Left kidney (tissue), 2 donors: ENCODE measurements around the gene CERT1. TPM values are rescaled to one million over a fixed set of nuclear protein-coding genes. Genes with fewer than 3 reads are reported as not detected.

Experiments
- DNase-seq: peaks from one replicate; pipeline ENCODE4 v3.0.0-alpha.2; 2013
- polyA plus RNA-seq: library from polyadenylated mRNA; unstranded; fragments of 120-200 nt; gene quantifications from one replicate; pipeline ENCODE4 v1.2.1, GENCODE V29; 2013; ENCODE audit not compliant: insufficient read length

CERT1 gene
- polyA plus RNA-seq, 1 donor, result 63.7 TPM

DNA sequence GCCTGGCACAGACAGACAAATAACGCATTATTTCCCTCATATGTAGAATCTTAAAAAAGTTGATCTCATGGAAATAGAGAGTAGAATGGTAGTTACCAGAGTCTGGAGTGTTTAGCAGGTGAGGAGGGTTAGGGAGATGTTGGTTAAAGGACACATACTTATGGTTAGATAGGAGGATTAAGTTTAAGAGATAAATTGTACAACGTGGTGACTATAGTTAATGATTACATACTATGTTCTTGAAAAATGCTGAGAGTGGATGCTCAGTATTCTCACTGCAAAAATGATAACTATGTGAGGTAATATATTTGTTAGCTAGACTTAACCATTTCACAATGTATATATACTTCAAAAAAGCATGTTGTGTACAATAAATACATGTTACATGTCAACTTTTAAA, 38.0 kb downstream of the CERT1 start:
- DNase-seq, result no peak

DNA sequence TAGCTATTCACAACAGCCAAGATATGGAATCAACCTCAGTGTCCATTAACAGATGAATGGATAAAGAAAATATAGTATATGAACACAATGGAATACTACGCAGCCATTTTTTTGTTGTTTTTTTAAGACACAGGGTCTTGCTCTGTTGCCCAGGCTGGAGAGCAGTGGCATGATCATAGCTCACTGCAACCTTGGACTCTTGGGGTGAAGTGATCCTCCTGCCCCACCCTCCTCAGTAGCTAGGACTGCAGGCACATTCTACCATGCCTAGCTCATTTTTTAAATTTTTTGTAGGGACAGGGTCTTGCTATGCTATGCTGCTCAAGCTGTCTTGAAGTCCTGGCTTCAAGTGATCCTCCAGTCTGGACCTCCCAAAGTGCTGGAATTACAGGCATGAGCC, 38.5 kb downstream of the CERT1 start:
- DNase-seq, result no peak

DNA sequence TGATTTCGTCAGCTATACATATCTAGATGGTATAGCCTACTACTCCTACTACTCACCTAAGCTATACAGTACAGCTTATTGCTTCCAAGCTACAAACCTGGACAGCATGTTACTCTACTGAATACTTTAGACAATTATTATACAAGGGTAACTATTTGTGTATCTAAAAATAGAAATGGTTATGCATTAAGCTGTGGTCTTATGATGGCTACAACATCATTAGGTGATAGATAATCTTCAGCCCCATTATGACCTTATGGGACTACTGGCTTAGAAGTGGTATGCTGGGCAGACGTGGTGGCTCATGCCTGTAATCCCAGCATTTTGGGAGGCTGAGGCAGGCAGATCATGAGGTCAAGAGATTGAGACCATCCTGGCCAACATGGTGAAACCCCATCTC, 40.2 kb downstream of the CERT1 start:
- DNase-seq, result no peak

- DNase-seq, result no peak
These were observed 42.4 kb downstream of the CERT1 start for GRCh38 chr5:75469017-75469416.

GRCh38 chr5:75468593-75468992, 42.8 kb downstream of the CERT1 start:
- DNase-seq, result no peak

- DNase-seq, result no peak
These were observed 45.3 kb downstream of the CERT1 start for GRCh38 chr5:75466006-75466716.

DNA sequence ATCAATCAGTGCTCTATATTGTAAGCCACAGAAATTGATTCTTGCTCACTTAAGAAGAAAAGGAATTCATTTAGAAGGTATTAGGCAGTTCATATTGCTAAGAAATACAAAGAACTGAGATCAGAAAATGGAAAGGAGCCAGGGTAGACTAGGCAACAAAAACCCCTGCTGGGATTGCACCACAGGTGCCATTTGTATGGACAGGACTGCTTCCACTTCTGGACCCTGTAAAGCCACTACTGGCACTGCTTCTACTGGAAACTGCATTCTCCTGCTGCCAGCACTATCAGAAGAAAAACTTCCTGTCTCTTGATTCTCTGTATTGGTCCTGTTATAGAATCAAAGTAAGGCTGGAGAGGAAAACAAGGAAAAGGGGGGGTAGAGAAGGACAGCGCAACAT, 45.9 kb downstream of the CERT1 start:
- DNase-seq, result no peak

DNA sequence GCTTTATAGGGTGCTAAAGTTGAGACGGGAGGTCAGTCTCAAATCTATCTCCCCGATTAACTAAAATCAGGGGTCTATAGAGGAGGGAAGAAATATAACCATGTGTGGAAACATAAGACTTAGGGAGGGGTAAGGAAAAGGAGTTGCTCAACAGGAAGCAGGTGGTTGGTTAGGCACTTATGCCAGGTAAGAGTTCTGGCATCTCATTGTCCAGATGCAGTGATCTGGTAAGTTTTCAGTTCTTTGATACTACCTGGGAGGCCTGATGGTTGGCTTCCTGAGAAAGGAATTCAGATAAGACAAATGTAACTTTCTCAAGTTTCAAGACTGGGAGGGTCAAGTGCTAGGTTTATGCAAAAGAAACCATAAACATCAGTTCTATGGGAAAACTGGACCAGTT, 47.7 kb downstream of the CERT1 start:
- no peak for DNase-seq

DNA sequence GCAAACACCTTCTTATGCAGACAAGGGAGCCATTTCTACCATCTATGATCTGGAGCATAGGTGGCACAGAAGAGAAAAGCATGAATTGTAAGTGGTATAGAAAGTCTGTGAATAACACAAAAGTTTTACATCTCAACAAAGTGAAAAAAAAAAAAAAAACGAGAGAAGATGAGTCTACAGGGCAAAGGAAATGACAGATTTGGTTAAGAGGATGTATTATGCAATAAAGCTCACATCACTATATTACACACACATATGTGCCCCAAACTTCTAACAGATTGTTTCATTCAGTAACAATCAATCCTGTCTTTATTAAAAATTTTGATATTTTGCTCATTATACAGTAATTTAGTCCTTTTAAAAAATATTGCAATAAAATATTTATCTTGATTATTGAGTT, 49.8 kb downstream of the CERT1 start:
- no peak for DNase-seq

- no peak for DNase-seq
These were observed 50.4 kb downstream of the CERT1 start for GRCh38 chr5:75460942-75461610.

GRCh38 chr5:75460532-75460931, 50.9 kb downstream of the CERT1 start:
- DNase-seq, result no peak

DNA sequence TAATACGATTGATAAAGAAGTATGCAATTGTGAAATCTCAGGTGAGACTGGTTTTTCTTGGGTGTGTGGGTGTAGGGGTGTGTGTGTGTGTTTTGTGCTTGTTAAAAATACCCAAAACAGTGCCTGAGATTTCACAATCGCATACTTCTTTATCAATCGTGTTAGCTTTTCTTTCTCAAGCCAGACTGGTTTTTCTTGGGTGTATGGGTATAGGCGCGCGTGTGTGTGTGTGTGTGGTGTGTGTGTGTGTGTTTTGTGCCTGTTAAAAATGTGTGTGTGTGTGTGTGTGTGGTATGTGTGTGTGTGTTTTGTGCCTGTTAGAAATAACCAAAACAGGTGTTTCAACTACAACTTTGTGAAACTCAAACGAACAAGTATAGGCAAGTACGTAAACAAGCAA, 53.7 kb downstream of the CERT1 start:
- no peak for DNase-seq

- no peak for DNase-seq
These were observed 54.3 kb downstream of the CERT1 start for GRCh38 chr5:75457161-75457560.

DNA sequence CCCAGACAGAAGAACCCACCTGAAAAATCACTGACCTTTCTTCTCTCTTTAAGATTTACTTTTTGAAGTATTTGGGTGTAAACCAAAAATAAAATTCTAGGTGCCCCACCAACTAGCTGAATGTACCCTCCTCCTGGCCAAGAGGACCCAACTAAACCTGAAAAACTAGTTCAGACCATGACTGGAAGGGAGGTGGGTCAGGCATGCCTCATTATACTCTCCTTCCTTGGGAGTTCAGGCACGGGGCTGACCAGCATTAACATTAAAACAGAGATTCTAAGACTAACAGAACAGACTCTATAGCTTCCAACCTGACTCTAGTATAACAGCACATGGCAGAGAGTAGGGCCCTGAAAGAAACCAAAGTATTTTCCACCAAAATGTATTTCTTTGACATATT, 61.4 kb downstream of the CERT1 start:
- DNase-seq, result no peak

DNA sequence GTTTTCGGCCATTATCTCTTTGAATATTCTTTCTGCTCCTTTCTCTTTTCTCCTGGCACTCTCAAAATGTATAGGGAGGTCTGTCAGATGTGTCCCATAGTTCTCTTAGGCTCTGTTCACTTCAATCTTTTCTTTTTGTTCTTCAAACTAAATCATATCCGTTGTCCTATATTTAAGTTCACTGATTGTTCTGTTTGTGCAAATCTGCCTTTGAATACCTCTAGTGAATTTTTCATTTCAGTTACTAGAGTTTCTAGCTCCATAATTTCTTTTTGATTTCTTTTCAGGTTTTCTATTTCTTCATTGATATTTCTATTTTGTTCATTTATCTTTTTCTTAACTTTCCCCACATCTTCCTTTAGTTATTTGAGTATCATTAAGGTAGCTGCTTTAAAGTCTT, 65.4 kb downstream of the CERT1 start:
- DNase-seq, result no peak

GRCh38 chr5:75441560-75441959, 69.9 kb downstream of the CERT1 start:
- no peak for DNase-seq

GRCh38 chr5:75439276-75439675, 72.2 kb downstream of the CERT1 start:
- no peak for DNase-seq

- no peak for DNase-seq
These were observed 72.7 kb downstream of the CERT1 start for GRCh38 chr5:75438722-75439121.

DNA sequence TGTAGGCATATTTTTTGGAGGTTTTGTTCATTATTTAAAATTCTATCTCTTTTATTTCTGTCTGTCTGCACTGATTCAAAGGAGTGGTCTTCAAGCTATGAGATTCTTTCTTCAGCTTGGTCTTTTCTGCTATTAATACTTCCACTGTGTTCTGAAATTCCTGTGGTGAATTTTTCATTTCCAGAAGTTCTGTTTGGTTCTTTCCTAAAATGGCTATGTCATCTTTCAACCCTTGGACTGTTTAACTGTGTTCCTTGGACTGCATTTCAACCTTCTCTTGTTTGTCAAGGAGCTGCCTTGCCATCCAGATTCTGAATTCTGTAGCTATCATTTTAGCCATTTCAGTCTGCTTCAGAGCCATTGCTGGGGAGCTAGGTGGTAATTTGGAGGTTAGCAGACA, 76.3 kb downstream of the CERT1 start:
- no peak for DNase-seq

DNA sequence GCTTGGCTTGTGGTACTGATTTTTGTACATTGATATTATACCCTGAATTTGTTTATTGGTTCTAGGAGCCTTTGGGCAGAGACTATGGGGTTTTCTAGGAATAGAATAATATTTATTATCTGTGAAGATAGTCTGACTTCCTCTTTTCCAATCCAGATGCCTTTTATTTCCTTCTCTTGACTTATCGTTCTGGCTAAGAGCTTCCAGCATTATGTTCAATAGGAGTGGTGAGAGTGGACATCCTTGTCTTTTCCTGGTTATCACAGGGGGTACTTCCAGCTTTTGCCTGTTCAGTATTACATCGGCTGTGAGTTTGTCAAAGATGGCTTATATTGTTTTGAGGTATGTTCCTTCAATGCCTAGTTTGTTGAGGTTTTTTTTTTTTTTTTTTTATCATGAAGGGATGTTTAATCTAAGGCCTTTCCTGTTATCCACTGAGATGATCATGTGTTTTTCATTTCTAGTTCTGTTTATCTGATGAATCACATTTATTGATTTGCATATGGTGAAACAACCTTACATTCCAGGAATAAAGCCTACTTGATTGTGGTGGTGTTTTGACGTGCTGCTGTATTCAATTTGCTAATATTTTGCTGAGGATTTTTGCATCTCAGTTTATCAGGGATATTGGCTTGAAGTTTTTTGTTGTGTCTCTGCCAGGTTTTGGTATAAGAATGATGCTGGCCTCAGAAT, 77.5 kb downstream of the CERT1 start:
- DNase-seq, result no peak

- no peak for DNase-seq
These were observed 97.2 kb downstream of the CERT1 start for GRCh38 chr5:75414241-75414640.

GRCh38 chr5:75412111-75412990, 99.1 kb downstream of the CERT1 start:
- no peak for DNase-seq

DNA sequence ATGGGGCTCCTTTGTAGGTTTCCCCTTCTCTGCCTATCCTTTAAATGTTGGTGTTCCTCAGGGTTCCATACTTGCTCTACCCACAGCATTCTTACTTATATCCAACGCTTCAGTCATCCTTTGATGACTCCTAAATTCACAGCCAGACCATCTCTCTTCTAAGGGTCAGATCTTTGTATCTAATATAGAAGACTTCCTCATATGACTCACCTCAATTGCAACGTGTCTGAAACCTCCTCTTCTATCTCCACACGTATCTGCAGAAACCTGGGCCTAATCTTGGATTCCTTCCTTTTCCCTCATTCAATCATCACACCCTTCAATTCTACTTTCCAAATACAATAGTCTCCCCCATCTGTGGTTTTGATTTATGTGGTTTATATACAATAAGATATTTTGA, 106.1 kb downstream of the CERT1 start:
- no peak for DNase-seq
